Measurements from ENCODE around the gene TNIK. TPM values are rescaled to one million over a fixed set of nuclear protein-coding genes. Genes with fewer than 3 reads are reported as not detected.

TNIK gene
- total RNA-seq, 1 donor from 2014 or later = 36.0 TPM

- no peak for DNase-seq (ENCODE audit: low read depth, low spot score)
Measured at GRCh38 chr3:171169443-171169842, 290.8 kb downstream of the TNIK start.

GRCh38 chr3:171168551-171168950, 291.7 kb downstream of the TNIK start:
- no peak for DNase-seq (ENCODE audit: low read depth, low spot score)

- no peak for DNase-seq (ENCODE audit: low read depth, low spot score)
Measured at GRCh38 chr3:171168086-171168485, 292.1 kb downstream of the TNIK start.

- DNase-seq (ENCODE audit: low read depth, low spot score) = no peak
Measured at GRCh38 chr3:171165983-171166382, 294.2 kb downstream of the TNIK start.

- no peak for DNase-seq (ENCODE audit: low read depth, low spot score)
Measured at GRCh38 chr3:171165499-171165921, 294.7 kb downstream of the TNIK start.

GRCh38 chr3:171164067-171164465, 296.1 kb downstream of the TNIK start:
- no peak for DNase-seq (ENCODE audit: low read depth, low spot score)

GRCh38 chr3:171163101-171164066, 296.8 kb downstream of the TNIK start:
- no peak for DNase-seq (ENCODE audit: low read depth, low spot score)

- no peak for DNase-seq (ENCODE audit: low read depth, low spot score)
Measured at GRCh38 chr3:171160325-171160724, 299.9 kb downstream of the TNIK start.

- no peak for DNase-seq (ENCODE audit: low read depth, low spot score)
Measured at GRCh38 chr3:171159822-171160157, 300.4 kb downstream of the TNIK start.

- no peak for DNase-seq (ENCODE audit: low read depth, low spot score)
Measured at GRCh38 chr3:171159024-171159821, 301.0 kb downstream of the TNIK start.

- DNase-seq (ENCODE audit: low read depth, low spot score) = no peak
Measured at GRCh38 chr3:171157980-171158379, 302.2 kb downstream of the TNIK start.

GRCh38 chr3:171157286-171157685, 302.9 kb downstream of the TNIK start:
- no peak for DNase-seq (ENCODE audit: low read depth, low spot score)

- no peak for DNase-seq (ENCODE audit: low read depth, low spot score)
Measured at GRCh38 chr3:171156401-171157010, 303.7 kb downstream of the TNIK start.

GRCh38 chr3:171155122-171155700, 305.0 kb downstream of the TNIK start:
- DNase-seq (ENCODE audit: low read depth, low spot score) = no peak

GRCh38 chr3:171150945-171151344, 309.3 kb downstream of the TNIK start:
- DNase-seq (ENCODE audit: low read depth, low spot score) = no peak

- DNase-seq (ENCODE audit: low read depth, low spot score) = no peak
Measured at GRCh38 chr3:171149526-171150116, 310.6 kb downstream of the TNIK start.

GRCh38 chr3:171145798-171146197, 314.4 kb downstream of the TNIK start:
- DNase-seq (ENCODE audit: low read depth, low spot score) = no peak

- no peak for DNase-seq (ENCODE audit: low read depth, low spot score)
Measured at GRCh38 chr3:171142985-171143384, 317.2 kb downstream of the TNIK start.

- DNase-seq (ENCODE audit: low read depth, low spot score) = no peak
Measured at GRCh38 chr3:171140246-171140645, 320.0 kb downstream of the TNIK start.

GRCh38 chr3:171138027-171138426, 322.2 kb downstream of the TNIK start:
- DNase-seq (ENCODE audit: low read depth, low spot score) = no peak

- DNase-seq (ENCODE audit: low read depth, low spot score) = no peak
Measured at GRCh38 chr3:171135549-171135948, 324.7 kb downstream of the TNIK start.
